Neuronal stem cell (in vitro differentiated cells): Measurements from ENCODE around the gene MAP3K21.

Experiments
- DNase-seq: peaks from one replicate; pipeline ENCODE4 v3.0.0-alpha.2; 2013; ENCODE audit warnings: low spot score
- H2AFZ ChIP-seq: one replicate; pipeline ENCODE4 v1.6.1; 2013; ENCODE audit warnings: mild to moderate bottlenecking, low read length, inconsistent platforms
- H2AK5ac ChIP-seq: 2 replicates; pipeline ENCODE4 v1.6.1; 2013; ENCODE audit warnings: low read depth, mild to moderate bottlenecking, inconsistent platforms, low read length, moderate library complexity, mixed read lengths
- H2BK120ac ChIP-seq: 2 replicates; pipeline ENCODE4 v1.6.1; 2013; ENCODE audit warnings: low read depth, mild to moderate bottlenecking, inconsistent platforms, low read length, moderate library complexity, mixed read lengths
- H2BK12ac ChIP-seq: one replicate; pipeline ENCODE4 v1.6.1; 2013; ENCODE audit warnings: low read length, inconsistent platforms
- H2BK15ac ChIP-seq: 2 replicates; pipeline ENCODE4 v1.6.1; 2013; ENCODE audit warnings: mild to moderate bottlenecking, low read length, inconsistent platforms, mixed read lengths
- H2BK5ac ChIP-seq: one replicate; pipeline ENCODE4 v1.6.1; 2013; ENCODE audit warnings: inconsistent platforms, mild to moderate bottlenecking, low read length, moderate library complexity
- H3K14ac ChIP-seq: one replicate; pipeline ENCODE4 v1.6.1; 2013; ENCODE audit warnings: low read length, inconsistent platforms
- H3K18ac ChIP-seq: 2 replicates; pipeline ENCODE4 v1.6.1; 2013; ENCODE audit warnings: low read length, inconsistent platforms
- H3K23ac ChIP-seq: 2 replicates; pipeline ENCODE4 v1.6.1; 2013; ENCODE audit warnings: low read depth, mild to moderate bottlenecking, mixed read lengths, low read length, inconsistent platforms; ENCODE audit not compliant: poor library complexity
- H3K27ac ChIP-seq: replicated peaks from 3 replicates; pipeline ENCODE4 v1.5.1; 2013; ENCODE audit warnings: low read length, inconsistent platforms
- H3K27me3 ChIP-seq, 3 experiments: 2 replicates each; pipeline ENCODE4 v1.6.1; 2013; ENCODE audit warnings: low read length in 3 of 3, mild to moderate bottlenecking in 2 of 3, inconsistent platforms in 1 of 3, low read depth in 1 of 3, mixed read lengths in 1 of 3, moderate library complexity in 1 of 3; ENCODE audit not compliant: control insufficient read depth in 3 of 3, insufficient read depth in 3 of 3
- H3K36me3 ChIP-seq, 2 donors: replicated peaks in 1 of 2; 2 replicates each; pipeline ENCODE4 v1.6.1; 2013; ENCODE audit warnings: low read length in 2 of 2; ENCODE audit not compliant: control insufficient read depth in 2 of 2, insufficient read depth in 2 of 2
- H3K4ac ChIP-seq: 2 replicates; pipeline ENCODE4 v1.6.1; 2013; ENCODE audit warnings: inconsistent platforms, mild to moderate bottlenecking, low read length, moderate library complexity
- H3K4me1 ChIP-seq, 2 donors: 1 replicate in 1 of 2; 2 replicates in 1 of 2; pipeline ENCODE4 v1.6.1; 2013; ENCODE audit warnings: low read length in 2 of 2, low read depth in 1 of 2; ENCODE audit not compliant: control insufficient read depth in 2 of 2, insufficient read depth in 1 of 2
- H3K4me2 ChIP-seq: one replicate; pipeline ENCODE4 v1.6.1; 2013; ENCODE audit warnings: mild to moderate bottlenecking, low read length, inconsistent platforms; ENCODE audit not compliant: insufficient read depth, poor library complexity, severe bottlenecking
- H3K4me3 ChIP-seq, 2 donors: 2 replicates each; pipeline ENCODE4 v1.5.1; 2013; ENCODE audit warnings: low read length in 2 of 2, mild to moderate bottlenecking in 2 of 2, inconsistent platforms in 1 of 2, moderate library complexity in 1 of 2
- H3K79me1 ChIP-seq: one replicate; pipeline ENCODE4 v1.6.1; 2013; ENCODE audit warnings: low read depth, mild to moderate bottlenecking, inconsistent platforms, low read length, moderate library complexity
- H3K9ac ChIP-seq: one replicate; pipeline ENCODE4 v1.6.1; 2013; ENCODE audit warnings: mild to moderate bottlenecking, low read depth, low read length, inconsistent platforms; ENCODE audit not compliant: poor library complexity
- H3K9me3 ChIP-seq, 2 donors: replicated peaks in 1 of 2; 2 replicates each; pipeline versions ENCODE3 to v1.6.1; 2013; ENCODE audit warnings: low read length in 2 of 2, mild to moderate bottlenecking in 2 of 2, inconsistent platforms in 1 of 2, low read depth in 1 of 2, mixed read lengths in 1 of 2, moderate library complexity in 1 of 2; ENCODE audit not compliant: control insufficient read depth in 2 of 2, insufficient read depth in 1 of 2
- H4K8ac ChIP-seq: one replicate; pipeline ENCODE4 v1.6.1; 2013; ENCODE audit warnings: low read depth, mild to moderate bottlenecking, inconsistent platforms, low read length, moderate library complexity
- H4K91ac ChIP-seq: one replicate; pipeline ENCODE4 v1.6.1; 2013; ENCODE audit warnings: low read length, low read depth, mild to moderate bottlenecking, inconsistent platforms; ENCODE audit not compliant: poor library complexity
- WGBS, 2 donors: extraction: QIAGEN DNeasy Blood & Tissue Kit; methylation state at CpG; one replicate each; pipeline ENCODE4 v1.1.7; 2013; ENCODE audit warnings: missing lambda C conversion rate in 2 of 2, mixed read lengths in 1 of 2; ENCODE audit not compliant: insufficient read length in 2 of 2, insufficient replicate concordance in 1 of 2; ENCODE audit errors: extremely low coverage in 2 of 2; 5-methylcytosine and 5-hydroxymethylcytosine counted together

Gene MAP3K21

DNA sequence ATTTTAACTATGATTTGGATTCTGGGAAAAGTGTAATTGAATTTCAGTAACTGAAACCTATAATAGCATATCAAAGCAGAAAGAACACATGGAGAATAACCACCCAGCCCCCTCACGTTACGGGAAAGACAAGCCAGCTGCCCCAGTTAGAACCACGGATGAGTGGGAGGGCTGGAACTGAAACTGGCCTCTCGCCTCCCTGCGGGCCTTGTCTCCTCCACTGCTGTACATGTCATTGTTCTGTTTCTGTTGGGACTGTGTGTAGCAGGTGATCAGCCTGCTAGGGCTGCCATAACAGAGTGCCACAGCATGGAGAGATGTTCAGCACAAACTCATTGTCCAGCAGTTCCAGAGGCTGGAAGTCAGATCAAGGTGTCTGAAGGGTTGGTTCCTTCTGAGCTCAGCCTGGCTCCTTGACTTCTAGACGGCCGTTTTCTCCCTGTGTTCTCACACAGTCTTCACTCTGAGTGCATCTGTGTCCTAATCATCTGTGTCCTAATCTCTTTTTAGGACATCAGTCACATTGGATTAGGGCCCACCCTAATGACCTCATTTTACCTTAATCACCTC, 52.4 kb downstream of the MAP3K21 start:
- no peak overlapping the region for H3K23ac ChIP-seq
- no peaks in the 10 kb centered on the region for H3K79me1 ChIP-seq
- peaks cover 0 to 4% of the 10 kb centered on the region in 2 donors for H3K9me3 ChIP-seq
- no peak overlapping the region for H2AFZ ChIP-seq
- no CpG with 5 or more reads among the region's 7 CpGs for whole genome bisulfite sequencing, 2 donors
- no peak overlapping the region for H3K4me3 ChIP-seq
- H3K4me2 ChIP-seq, result no peak overlapping the region
- H3K4ac ChIP-seq, result no peak overlapping the region
- H4K91ac ChIP-seq, result no peak overlapping the region
- no peak overlapping the region for H3K14ac ChIP-seq
- no peak overlapping the region for H3K9ac ChIP-seq
- H3K27ac ChIP-seq, result no peak overlapping the region
- no peak overlapping the region for H2BK12ac ChIP-seq
- no peak overlapping the region for H2AK5ac ChIP-seq
- no peak overlapping the region for H2BK5ac ChIP-seq
- peak overlapping the region; percentile 77 for H3K18ac ChIP-seq
- H3K36me3 ChIP-seq, result no peaks in the 10 kb centered on the region
- H4K8ac ChIP-seq, result no peak overlapping the region
- no peak overlapping the region for H2BK120ac ChIP-seq
- H3K27me3 ChIP-seq, result no peaks in the 10 kb centered on the region
- DNase-seq, result no peak
- no peak overlapping the region for H2BK15ac ChIP-seq
- peaks cover 0 to 2% of the 10 kb centered on the region in 2 donors for H3K4me1 ChIP-seq

DNA sequence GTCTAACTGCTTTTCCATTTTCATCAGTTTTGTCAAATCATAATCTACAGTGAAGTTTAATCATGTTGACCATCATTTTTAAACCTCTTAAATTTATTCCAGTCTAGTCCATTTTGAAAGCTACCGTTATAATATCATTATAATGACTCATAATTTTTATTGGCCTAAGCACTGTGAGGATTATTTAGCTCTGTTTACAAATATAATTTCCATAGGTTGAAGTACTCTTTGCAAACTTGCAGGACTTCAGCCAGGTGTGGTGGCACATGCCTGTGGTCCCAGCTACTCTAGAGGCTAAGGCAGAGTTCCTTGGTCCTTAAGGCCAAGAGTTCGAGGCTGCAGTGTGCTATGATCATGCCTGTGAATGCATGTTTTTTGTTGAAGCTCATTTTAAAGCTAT, 54.3 kb downstream of the MAP3K21 start:
- Histone ChIP-seq H3K27me3 (no peaks in the 10 kb centered on the region), H3K36me3 (no peaks in the 10 kb centered on the region), H3K14ac (no peak overlapping the region), H3K4me1 (peaks cover 0 to 2% of the 10 kb centered on the region in 2 donors), H3K9me3 (peaks cover 0 to 4% of the 10 kb centered on the region in 2 donors), H3K23ac (no peak overlapping the region), H3K79me1 (no peaks in the 10 kb centered on the region), H2AFZ (no peak overlapping the region), H3K9ac (no peak overlapping the region), H2BK12ac (no peak overlapping the region), H3K27ac (no peak overlapping the region), H2AK5ac (no peak overlapping the region), H2BK5ac (no peak overlapping the region), H3K4me3 (no peak overlapping the region), H3K18ac (no peak overlapping the region), H3K4ac (no peak overlapping the region), H2BK120ac (no peak overlapping the region), H4K8ac (no peak overlapping the region), H2BK15ac (no peak overlapping the region), H4K91ac (no peak overlapping the region), H3K4me2 (no peak overlapping the region)
- no peak for DNase-seq
- no CpG with 5 or more reads among the region's 2 CpGs for WGBS, 2 donors

DNA sequence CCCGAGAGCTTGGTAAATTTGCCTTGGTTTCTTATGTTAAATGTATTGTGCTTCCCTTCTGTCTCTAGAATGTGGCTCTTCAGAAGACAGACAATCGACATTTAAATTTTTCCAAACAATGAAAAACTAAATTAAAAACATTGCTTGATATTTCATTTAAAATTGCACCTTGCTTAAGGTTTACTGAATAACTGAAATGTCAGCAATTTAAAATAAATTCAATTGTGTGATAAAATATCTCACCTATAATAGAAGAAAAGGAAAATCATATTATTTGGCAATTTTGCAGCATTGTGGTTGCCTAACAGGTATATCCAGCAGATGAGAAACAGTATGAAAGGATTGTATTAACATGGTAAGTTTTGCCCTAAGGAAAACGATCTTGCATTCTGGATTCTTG, 56.5 kb downstream of the MAP3K21 start:
- DNase-seq, result no peak
- Histone ChIP-seq H2BK120ac (no peak overlapping the region), H4K8ac (no peak overlapping the region), H3K27me3 (no peaks in the 10 kb centered on the region), H3K4me1 (peaks cover 0 to 2% of the 10 kb centered on the region in 2 donors), H2BK12ac (no peak overlapping the region), H3K4me2 (no peak overlapping the region), H3K23ac (no peak overlapping the region), H2AFZ (no peak overlapping the region), H3K9ac (no peak overlapping the region), H3K9me3 (peaks cover 0 to 4% of the 10 kb centered on the region in 2 donors), H4K91ac (no peak overlapping the region), H2AK5ac (no peak overlapping the region), H3K79me1 (no peaks in the 10 kb centered on the region), H3K4ac (no peak overlapping the region), H2BK5ac (no peak overlapping the region), H3K14ac (no peak overlapping the region), H3K18ac (no peak overlapping the region), H3K36me3 (no peaks in the 10 kb centered on the region), H2BK15ac (no peak overlapping the region), H3K4me3 (no peak overlapping the region), H3K27ac (no peak overlapping the region)
- WGBS, 2 donors, result no CpG with 5 or more reads among the region's 3 CpGs

DNA sequence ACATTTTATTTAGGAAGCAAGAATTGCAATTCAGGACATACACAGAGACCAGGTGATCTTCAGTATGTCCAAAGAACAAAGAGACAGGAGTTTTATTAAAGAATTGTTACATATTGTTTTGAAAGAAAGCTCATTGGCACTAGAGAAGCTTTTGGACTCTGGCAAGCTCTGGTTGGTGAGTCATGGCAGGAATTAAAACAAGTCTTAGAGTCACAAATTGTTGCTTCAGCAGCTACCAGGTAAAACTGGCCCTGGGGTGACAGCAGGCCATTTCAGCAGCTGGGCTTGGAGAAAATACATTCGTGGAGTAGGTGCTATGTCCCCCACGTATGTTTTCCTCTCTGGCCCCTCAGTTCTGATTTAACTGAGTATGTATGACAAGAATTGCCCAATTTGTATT, 58.8 kb downstream of the MAP3K21 start:
- Histone ChIP-seq H3K9ac (no peak overlapping the region), H3K4me1 (no peaks in the 10 kb centered on the region), H4K8ac (no peak overlapping the region), H4K91ac (no peak overlapping the region), H2BK12ac (no peak overlapping the region), H3K4me3 (no peak overlapping the region), H3K79me1 (no peaks in the 10 kb centered on the region), H2AK5ac (no peak overlapping the region), H3K27me3 (no peaks in the 10 kb centered on the region), H3K23ac (no peak overlapping the region), H3K9me3 (peaks cover 0 to 2% of the 10 kb centered on the region in 2 donors), H2BK5ac (no peak overlapping the region), H3K36me3 (no peaks in the 10 kb centered on the region), H2BK15ac (no peak overlapping the region), H3K14ac (no peak overlapping the region), H3K4me2 (no peak overlapping the region), H3K18ac (no peak overlapping the region), H2BK120ac (no peak overlapping the region), H2AFZ (no peak overlapping the region), H3K4ac (no peak overlapping the region), H3K27ac (no peak overlapping the region)
- DNase-seq, result no peak
- no CpG with 5 or more reads among the region's 2 CpGs for WGBS, 2 donors
